A172 (cell line): Measurements from ENCODE around the gene ITGB1. TPM values are rescaled to one million over a fixed set of nuclear protein-coding genes. Genes with fewer than 3 reads are reported as not detected.

Source experiments
- DNase-seq: peaks from one replicate; pipeline ENCODE4 v3.0.0-alpha.2; 2015; ENCODE audit warnings: low spot score
- total RNA-seq: library from RNA; depleted of rRNA; stranded (reverse); fragments of >200 nt; shearing (Covaris generic); gene quantifications from 2 replicates; pipeline ENCODE4 v1.2.3, GENCODE V29; 2014

The ITGB1 gene
- total RNA-seq, 1 experiment from 2014 or later = 1,616 TPM

- no peak for DNase-seq
Observed at GRCh38 chr10:32955790-32956189, 2.2 kb downstream of the ITGB1 start.

- DNase-seq = no peak
Observed at GRCh38 chr10:32955299-32955772, 2.7 kb downstream of the ITGB1 start.

GRCh38 chr10:32954545-32955298 lies 3.3 kb downstream of the ITGB1 start:
- DNase-seq = no peak

GRCh38 chr10:32954080-32954479 lies 4.0 kb downstream of the ITGB1 start:
- no peak for DNase-seq

- DNase-seq = no peak
Observed at GRCh38 chr10:32953277-32953927, 4.6 kb downstream of the ITGB1 start.

- no peak for DNase-seq
Observed at GRCh38 chr10:32952541-32953276, 5.3 kb downstream of the ITGB1 start.

GRCh38 chr10:32952094-32952493 lies 5.9 kb downstream of the ITGB1 start:
- DNase-seq = no peak

- DNase-seq = no peak
Observed at GRCh38 chr10:32951111-32951510, 6.9 kb downstream of the ITGB1 start.

DNA sequence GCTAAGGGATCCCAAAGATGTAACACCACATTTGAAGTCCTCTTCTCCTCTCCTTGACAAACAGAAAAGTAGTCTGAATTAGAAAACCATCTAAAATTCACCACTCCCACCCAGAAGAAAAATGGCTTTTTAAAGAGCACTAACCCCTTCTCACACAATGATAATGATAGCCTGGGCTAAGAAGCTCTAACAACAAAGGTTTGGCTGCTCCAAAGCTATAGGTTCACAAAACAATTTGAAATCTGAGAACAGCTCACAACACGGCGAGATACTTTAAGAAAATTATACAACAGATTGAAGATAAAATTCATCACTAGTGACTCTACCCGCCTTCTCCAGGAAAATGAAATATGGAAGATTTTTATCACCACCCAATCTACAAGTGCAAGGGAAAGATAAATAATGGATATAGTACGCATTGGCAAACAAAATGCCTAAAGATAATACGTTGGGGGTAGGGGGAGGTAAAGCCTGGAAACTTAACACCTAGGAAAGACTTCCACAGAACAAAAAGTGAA lies 7.4 kb downstream of the ITGB1 start:
- no peak for DNase-seq

GRCh38 chr10:32949221-32949678 lies 8.8 kb downstream of the ITGB1 start:
- no peak for DNase-seq

DNA sequence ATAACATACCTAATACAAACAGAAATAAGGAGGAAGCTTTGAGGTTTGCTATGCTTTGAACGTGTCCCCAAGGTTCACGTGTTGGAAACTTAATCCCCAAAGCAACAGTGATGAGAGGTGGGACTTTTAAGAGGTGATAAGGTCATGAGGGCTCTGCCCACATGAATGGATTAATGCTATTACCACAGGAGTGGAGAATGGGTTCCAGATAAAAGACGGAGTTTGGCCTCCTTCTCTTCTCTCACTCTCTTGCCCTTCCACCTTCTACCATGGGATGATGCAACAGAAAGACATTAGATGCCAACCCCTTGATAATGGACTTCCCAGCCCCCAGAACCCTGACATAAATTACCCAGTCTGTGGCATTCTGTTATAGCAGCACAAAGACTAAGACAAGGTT lies 9.6 kb downstream of the ITGB1 start:
- DNase-seq = no peak

GRCh38 chr10:32947586-32947985 lies 10.4 kb downstream of the ITGB1 start:
- no peak for DNase-seq

DNA sequence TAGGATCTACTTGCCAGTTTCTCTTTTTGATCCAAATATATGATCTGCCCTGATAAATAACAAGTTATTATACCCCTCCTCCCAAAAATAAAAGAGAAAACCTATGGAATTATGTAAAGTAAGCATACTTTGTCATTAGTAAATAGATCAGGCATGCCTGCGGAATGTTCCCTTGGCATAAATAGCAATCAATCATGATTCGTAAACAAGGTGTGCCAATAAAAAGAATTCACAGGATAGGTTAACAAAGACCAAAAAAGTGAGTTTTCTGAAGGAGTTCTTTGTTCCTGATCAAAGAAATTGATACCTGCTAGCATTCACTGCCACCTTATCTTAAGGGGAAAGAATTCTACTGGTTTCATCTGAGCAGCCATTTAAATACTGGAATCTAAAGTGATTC lies 11.9 kb downstream of the ITGB1 start:
- no peak for DNase-seq

GRCh38 chr10:32943854-32944661 lies 14.0 kb downstream of the ITGB1 start:
- DNase-seq = no peak

GRCh38 chr10:32943395-32943794 lies 14.6 kb downstream of the ITGB1 start:
- DNase-seq = no peak

DNA sequence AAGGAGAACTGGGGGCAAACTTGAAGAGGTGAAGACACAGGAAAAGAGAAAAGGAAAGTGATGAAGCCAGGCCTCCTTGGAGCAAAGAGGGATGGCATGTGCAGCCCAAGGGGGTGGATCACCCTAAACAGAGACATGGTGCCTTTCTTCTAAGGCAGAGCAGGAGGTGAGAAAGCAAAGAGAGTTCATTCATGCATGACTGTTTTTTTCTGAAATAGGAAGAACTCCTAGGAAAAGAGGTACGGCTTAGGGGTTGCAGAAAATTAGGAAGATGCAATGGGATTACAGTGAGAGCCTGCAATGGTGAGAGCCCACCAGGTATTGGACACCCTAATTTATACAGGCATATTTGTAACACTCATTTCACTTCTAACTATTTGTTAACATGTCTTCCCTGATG lies 15.9 kb downstream of the ITGB1 start:
- DNase-seq = no peak

DNA sequence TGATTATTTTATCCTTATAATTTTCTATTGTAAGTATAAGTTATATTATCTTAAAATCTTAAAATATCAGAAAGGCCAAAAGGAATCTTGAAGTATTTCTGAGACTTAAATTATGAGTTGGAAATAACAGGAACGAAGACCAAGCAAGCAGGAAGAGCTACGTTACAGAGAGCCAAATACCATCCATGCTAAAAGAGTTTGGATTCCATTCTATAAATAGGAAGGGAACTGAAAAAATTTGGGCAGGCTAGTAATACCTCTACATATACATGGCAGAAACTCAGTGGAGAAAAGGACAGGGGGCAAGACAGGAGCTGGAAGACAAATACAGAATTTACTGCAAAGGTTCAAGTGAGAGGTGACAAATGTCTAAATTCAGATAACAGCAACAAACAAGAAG lies 16.7 kb downstream of the ITGB1 start:
- no peak for DNase-seq

DNA sequence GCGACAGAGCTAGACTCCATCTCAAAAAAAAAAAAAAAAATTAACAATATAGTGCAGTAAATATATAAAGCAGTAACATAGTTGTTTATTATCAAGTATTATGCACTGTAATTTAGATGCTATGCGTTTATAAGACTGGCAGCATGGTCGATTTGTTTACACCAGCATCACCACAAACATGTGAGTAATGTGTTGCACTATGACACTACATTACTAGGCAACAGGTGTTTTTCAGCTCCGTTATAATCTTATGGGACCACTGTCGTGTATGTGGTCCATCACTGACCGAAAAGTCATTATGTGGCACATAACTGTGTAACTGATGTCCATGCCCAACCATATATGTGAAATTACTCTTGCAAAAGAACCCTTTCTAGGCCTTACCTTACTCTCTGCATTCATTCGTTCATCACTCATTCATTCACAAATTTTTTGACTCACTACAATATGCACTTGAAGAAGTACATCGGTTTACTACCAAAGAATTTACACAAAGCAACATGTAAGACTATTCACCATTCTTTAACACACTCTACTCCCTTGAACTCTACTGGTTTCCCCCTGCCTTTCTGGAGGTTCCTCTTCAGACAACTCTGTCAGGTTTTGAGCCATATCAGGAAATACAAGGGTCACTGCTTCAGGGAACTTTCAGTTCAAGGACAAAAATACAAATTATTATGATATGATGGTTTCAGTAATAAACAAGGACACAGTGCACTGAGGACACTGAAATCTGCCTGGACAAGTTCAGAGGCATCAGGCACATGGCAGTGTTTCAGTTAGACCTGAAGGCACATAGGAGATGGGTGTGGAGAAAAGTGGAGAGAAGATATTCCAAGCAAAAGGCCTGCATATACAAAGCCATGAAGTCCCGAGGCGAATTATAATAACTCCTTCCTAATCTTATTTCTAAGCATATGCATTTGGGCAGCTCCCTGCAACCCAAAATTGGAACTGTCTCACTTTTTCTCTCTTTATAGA lies 17.4 kb downstream of the ITGB1 start:
- no peak for DNase-seq

- no peak for DNase-seq
Observed at GRCh38 chr10:32939296-32940111, 18.5 kb downstream of the ITGB1 start.
